Activated B cell treated with CpG ODN at 0.5 μM for 24 hours (primary cell): ENCODE measurements around the gene INPP4A. TPM values are rescaled to one million over a fixed set of nuclear protein-coding genes. Genes with fewer than 3 reads are reported as not detected.

Experiments used
- ATAC-seq: fragments of 200-7000 bp; cut with Tn5 transposase; one replicate; pipeline ENCODE4 v1.10.0; 2021; ENCODE audit warnings: low read depth, mild to moderate bottlenecking, moderate library complexity
- CTCF ChIA-PET: fragments of 350-600 bp; sonication (Branson Sonifier 250); formaldehyde crosslinking; loops from one replicate; lab custom pipeline; 2021; ENCODE audit warnings: antibody characterized with exemption; lab: Charles Lee
- POLR2A ChIA-PET: fragments of 350-600 bp; sonication (Branson Sonifier 250); formaldehyde crosslinking; loops from one replicate; lab custom pipeline; 2021; ENCODE audit warnings: antibody characterized with exemption; lab: Charles Lee
- DNase-seq: peaks from one replicate; pipeline ENCODE4 v3.0.0; 2022
- H3K27ac Mint-ChIP-seq: one replicate; pipeline ENCODE4 v1.8.0; 2020; ENCODE audit warnings: mixed read lengths
- H3K27me3 Mint-ChIP-seq: one replicate; pipeline ENCODE4 v1.8.0; 2021; ENCODE audit warnings: mixed read lengths
- H3K36me3 Mint-ChIP-seq: one replicate; pipeline ENCODE4 v1.8.0; 2021; ENCODE audit warnings: low read depth, mixed read lengths
- H3K4me1 Mint-ChIP-seq: one replicate; pipeline ENCODE4 v1.8.0; 2021; ENCODE audit warnings: mixed read lengths
- H3K4me3 Mint-ChIP-seq: one replicate; pipeline ENCODE4 v1.8.0; 2020; ENCODE audit warnings: mild to moderate bottlenecking, mixed read lengths
- H3K9me3 Mint-ChIP-seq: one replicate; pipeline ENCODE4 v1.8.0; 2020; ENCODE audit warnings: mixed read lengths
- CTCF ChIP-seq: fragments of 200-600 bp; IDR thresholded peaks from one replicate; pipeline ENCODE4 v1.8.0; 2022; ENCODE audit warnings: antibody characterized with exemption, mild to moderate bottlenecking
- intact Hi-C: fragments of 100-400 bp; cut with micrococcal nuclease; formaldehyde crosslinking; loops from one replicate; pipeline ENCODE4 v1.15.1; 2024
- total RNA-seq: library from RNA; stranded (reverse); gene quantifications from 2 replicates; pipeline ENCODE4 v1.2.3, GENCODE V29; 2022

The INPP4A gene
- total RNA-seq, 1 donor from 2014 or later = 26.6 TPM

DNA sequence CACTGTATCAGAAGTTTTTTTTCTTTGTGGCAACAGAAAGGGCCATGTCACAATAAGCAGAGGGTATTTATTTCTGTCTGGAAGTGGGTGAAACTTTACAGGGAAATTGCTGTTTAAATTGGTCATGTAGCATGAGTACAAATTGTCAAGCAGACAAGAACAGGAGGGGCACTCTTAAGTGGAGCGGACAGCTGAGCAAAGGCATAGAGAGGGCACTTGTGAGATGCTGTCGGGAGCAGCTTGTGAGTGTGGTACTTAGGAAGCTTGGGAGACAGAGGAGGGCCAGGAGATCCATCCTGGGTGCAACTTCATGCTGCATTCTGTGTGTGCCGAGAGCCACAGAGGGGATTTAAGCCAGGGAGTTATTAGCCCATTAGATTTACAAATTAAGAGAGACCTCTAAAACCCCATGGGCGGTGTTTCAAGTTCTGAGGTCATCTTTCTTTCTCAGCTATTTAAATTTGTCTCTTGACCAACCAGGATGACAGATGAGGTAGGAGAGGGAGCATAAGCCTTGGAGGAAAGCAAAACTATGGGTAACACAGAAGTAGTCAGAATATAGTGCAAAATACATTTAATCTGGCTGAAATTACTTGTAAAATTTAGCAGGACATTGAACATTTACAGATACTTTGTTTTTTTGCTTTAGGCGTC is 30.4 kb downstream of the INPP4A start:
- Mint-ChIP-seq H3K36me3 (no peaks in the 10 kb centered on the region), H3K9me3 (no peaks in the 10 kb centered on the region), H3K4me3 (no peak overlapping the region), H3K4me1 (peaks cover 68% of the 10 kb centered on the region), H3K27ac (no peak overlapping the region), H3K27me3 (no peaks in the 10 kb centered on the region)
- ATAC-seq = no peak
- TF ChIP-seq CTCF = no peak
- CTCF ChIA-PET = interaction anchor here (2.1 kb wide), 1 partner anchor 12 kb away, joined by 7 read pairs; no protein-coding TSS in a partner anchor
- no peak for DNase-seq
- intact Hi-C loops = no loop called here
- POLR2A ChIA-PET = interaction anchor here (1.1 to 1.9 kb wide), 2 partner anchors 9 to 11 kb away, joined by 3 to 9 read pairs; no protein-coding TSS in a partner anchor

GRCh38 chr2:98476192-98476868 is 31.7 kb downstream of the INPP4A start:
- Mint-ChIP-seq H3K27ac (no peak overlapping the region), H3K9me3 (no peaks in the 10 kb centered on the region), H3K4me1 (peaks cover 72% of the 10 kb centered on the region), H3K4me3 (no peak overlapping the region), H3K27me3 (no peaks in the 10 kb centered on the region), H3K36me3 (no peaks in the 10 kb centered on the region)
- POLR2A ChIA-PET = interaction anchor here (1.9 kb wide), 1 partner anchor 12 kb away, joined by 9 read pairs; no protein-coding TSS in a partner anchor
- CTCF ChIA-PET = interaction anchor here (2.1 kb wide), 1 partner anchor 13 kb away, joined by 7 read pairs; no protein-coding TSS in a partner anchor
- intact Hi-C loops = loop anchor here (1.0 kb wide), 1 partner anchor 11 kb away; no protein-coding TSS in a partner anchor
- DNase-seq (no peak), ATAC-seq (peak; percentile 81)
- TF ChIP-seq CTCF = no peak

DNA sequence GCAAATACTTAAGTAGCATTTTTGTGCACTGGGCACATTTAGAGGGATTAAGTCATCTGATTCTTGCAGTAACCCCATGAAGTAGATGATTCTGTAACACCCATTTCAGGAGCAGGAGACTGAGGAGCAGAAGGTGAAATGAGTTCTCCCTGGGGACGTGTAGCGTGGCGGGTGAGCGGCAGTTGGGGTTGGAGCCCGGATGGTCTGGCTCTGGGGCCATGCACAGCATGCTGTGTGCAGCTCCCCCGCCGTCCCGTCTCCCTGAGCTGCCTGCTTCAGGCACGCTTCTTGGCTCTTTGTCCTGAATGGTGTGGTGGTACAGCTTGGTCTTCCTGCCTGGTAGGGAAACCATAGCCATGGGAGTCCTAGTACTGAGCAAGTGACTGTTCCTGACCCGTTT is 32.4 kb downstream of the INPP4A start:
- no peak overlapping the region for H3K27ac Mint-ChIP-seq
- ATAC-seq (no peak), DNase-seq (no peak)
- no peak for TF ChIP-seq CTCF
- intact Hi-C loops = no loop called here
- H3K27me3 Mint-ChIP-seq = no peaks in the 10 kb centered on the region
- no peaks in the 10 kb centered on the region for H3K36me3 Mint-ChIP-seq
- H3K9me3 Mint-ChIP-seq = no peaks in the 10 kb centered on the region
- peaks cover 73% of the 10 kb centered on the region for H3K4me1 Mint-ChIP-seq
- ChIA-PET POLR2A (interaction anchor here (1.9 kb wide), 1 partner anchor 13 kb away, joined by 9 read pairs; no protein-coding TSS in a partner anchor), CTCF (no interaction called here)
- H3K4me3 Mint-ChIP-seq = no peak overlapping the region

DNA sequence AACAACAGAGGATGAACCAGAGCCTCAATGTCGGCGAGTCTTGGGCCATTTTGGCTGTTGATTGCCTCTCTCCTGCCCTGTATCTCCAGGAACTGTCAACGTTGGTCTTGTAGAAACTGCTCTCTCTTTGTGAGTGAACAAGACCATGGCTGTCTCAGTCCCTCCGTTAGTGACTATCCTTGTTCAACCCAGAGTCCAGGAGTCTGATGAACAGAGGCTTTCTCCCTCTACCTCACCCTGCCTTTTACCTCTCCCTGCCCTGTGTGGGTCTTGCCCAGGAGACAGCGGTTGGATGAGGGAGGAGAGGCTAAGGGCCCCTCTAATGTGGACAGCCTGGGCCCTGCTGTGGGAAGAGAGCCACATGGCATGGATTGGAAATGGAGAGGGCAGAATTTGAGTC is 32.8 kb downstream of the INPP4A start:
- intact Hi-C loops = no loop called here

More for the DNA sequence above, 32.8 kb downstream of the INPP4A start:
- Mint-ChIP-seq H3K27ac (no peak overlapping the region), H3K36me3 (no peaks in the 10 kb centered on the region), H3K4me3 (no peak overlapping the region), H3K27me3 (no peaks in the 10 kb centered on the region), H3K4me1 (peaks cover 76% of the 10 kb centered on the region), H3K9me3 (no peaks in the 10 kb centered on the region)
- no peak for TF ChIP-seq CTCF
- ChIA-PET POLR2A (no interaction called here), CTCF (no interaction called here)
- DNase-seq (no peak), ATAC-seq (no peak)
